ENCODE measurements around the gene SLC5A10.

GRCh38 chr17:19001907-19002590, 50.1 kb downstream of the SLC5A10 start:
- TF ChIP-seq POLR2AphosphoS5 (IDR thresholded peaks at IDR 0.05): no peak
- no peak for TF ChIP-seq CTCF (IDR thresholded peaks at IDR 0.05)
- no peak for TF ChIP-seq EP300 (IDR thresholded peaks at IDR 0.05)
